HG02938 (cell line): Measurements from ENCODE around the gene SNHG17.
"Not testable (repeated sequence)": the region's sequence is repeated elsewhere in the genome, so short reads cannot be mapped to it uniquely, and the experiment has no call there.

Experiments
- ATAC-seq: cut with Tn5 transposase; IDR thresholded peaks from one replicate; pipeline ENCODE4 v1.9.1; 2021; ENCODE audit warnings: mild to moderate bottlenecking, moderate library complexity; ENCODE audit not compliant: unreplicated experiment

Gene SNHG17

GRCh38 chr20:38447931-38448675 lies 13.0 kb upstream of the SNHG17 start:
- ATAC-seq, result no peak

GRCh38 chr20:38447251-38447661 lies 12.1 kb upstream of the SNHG17 start:
- no peak for ATAC-seq

GRCh38 chr20:38446441-38447209 lies 11.5 kb upstream of the SNHG17 start:
- peak; percentile 76 for ATAC-seq

GRCh38 chr20:38445901-38446425 lies 10.8 kb upstream of the SNHG17 start:
- no peak for ATAC-seq

- no peak for ATAC-seq
Measured at GRCh38 chr20:38445381-38445796, 10.3 kb upstream of the SNHG17 start.

GRCh38 chr20:38441916-38442315 lies 6.8 kb upstream of the SNHG17 start:
- ATAC-seq, result no peak

GRCh38 chr20:38441110-38441509 lies 6.0 kb upstream of the SNHG17 start:
- ATAC-seq, result not testable (repeated sequence)

GRCh38 chr20:38437796-38438195 lies 2.7 kb upstream of the SNHG17 start:
- no peak for ATAC-seq

GRCh38 chr20:38435555-38435939 lies 419 bp upstream of the SNHG17 start:
- ATAC-seq, result no peak

- ATAC-seq, result no peak
Measured at GRCh38 chr20:38434301-38434741, 807 bp downstream of the SNHG17 start.

GRCh38 chr20:38433304-38433972 lies 1.7 kb downstream of the SNHG17 start:
- no peak for ATAC-seq

GRCh38 chr20:38432870-38433269 lies 2.3 kb downstream of the SNHG17 start:
- ATAC-seq, result not testable (repeated sequence)

GRCh38 chr20:38432292-38432691 lies 2.8 kb downstream of the SNHG17 start:
- no peak for ATAC-seq

- no peak for ATAC-seq
Measured at GRCh38 chr20:38430679-38431325, 4.3 kb downstream of the SNHG17 start.

- ATAC-seq, result no peak
Measured at GRCh38 chr20:38429301-38429700, 5.8 kb downstream of the SNHG17 start.

- ATAC-seq, result no peak
Measured at GRCh38 chr20:38428800-38429199, 6.3 kb downstream of the SNHG17 start.

GRCh38 chr20:38427655-38428023 lies 7.5 kb downstream of the SNHG17 start:
- no peak for ATAC-seq

GRCh38 chr20:38426006-38426897 lies 8.9 kb downstream of the SNHG17 start:
- no peak for ATAC-seq

GRCh38 chr20:38424401-38424800 lies 10.7 kb downstream of the SNHG17 start:
- ATAC-seq, result no peak

- ATAC-seq, result no peak
Measured at GRCh38 chr20:38423541-38423940, 11.6 kb downstream of the SNHG17 start.
